Activated CD8-positive, alpha-beta memory T cell treated with anti-CD3 and anti-CD28 coated beads, Interleukin-2, amount 50 U/mL, for 48 hours (primary cell): ENCODE results near the gene APOO.
"Not testable (repeated sequence)": the region's sequence is repeated elsewhere in the genome, so short reads cannot be mapped to it uniquely, and the experiment has no call there.

Source experiments
- DNase-seq: peaks from one replicate; pipeline ENCODE4 v3.0.0-alpha.2; 2020

APOO gene

GRCh38 chrX:23901805-23902204, 5.9 kb downstream of the APOO start:
- DNase-seq, result no peak

- DNase-seq, result no peak
Measured at GRCh38 chrX:23901060-23901459, 6.7 kb downstream of the APOO start.

GRCh38 chrX:23900220-23900797, 7.4 kb downstream of the APOO start:
- DNase-seq, result no peak

- no peak for DNase-seq
Measured at GRCh38 chrX:23898412-23898959, 9.3 kb downstream of the APOO start.

GRCh38 chrX:23896981-23897380, 10.8 kb downstream of the APOO start:
- DNase-seq, result no peak

GRCh38 chrX:23896539-23896938, 11.2 kb downstream of the APOO start:
- not testable (repeated sequence) for DNase-seq

GRCh38 chrX:23894993-23895392, 12.7 kb downstream of the APOO start:
- not testable (repeated sequence) for DNase-seq

GRCh38 chrX:23890933-23891332, 16.8 kb downstream of the APOO start:
- no peak for DNase-seq

- DNase-seq, result no peak
Measured at GRCh38 chrX:23888887-23889501, 18.7 kb downstream of the APOO start.

GRCh38 chrX:23887918-23888317, 19.8 kb downstream of the APOO start:
- no peak for DNase-seq

- DNase-seq, result no peak
Measured at GRCh38 chrX:23887451-23887850, 20.3 kb downstream of the APOO start.

GRCh38 chrX:23885803-23886202, 21.9 kb downstream of the APOO start:
- DNase-seq, result no peak

- no peak for DNase-seq
Measured at GRCh38 chrX:23884427-23885024, 23.2 kb downstream of the APOO start.

GRCh38 chrX:23883737-23884354, 23.9 kb downstream of the APOO start:
- no peak for DNase-seq

GRCh38 chrX:23879380-23880090, 28.2 kb downstream of the APOO start:
- DNase-seq, result no peak

GRCh38 chrX:23871905-23872546, 35.7 kb downstream of the APOO start:
- no peak for DNase-seq

GRCh38 chrX:23870041-23870440, 37.7 kb downstream of the APOO start:
- DNase-seq, result no peak

- no peak for DNase-seq
Measured at GRCh38 chrX:23864742-23865326, 42.9 kb downstream of the APOO start.

- not testable (repeated sequence) for DNase-seq
Measured at GRCh38 chrX:23861952-23862351, 45.8 kb downstream of the APOO start.

GRCh38 chrX:23861215-23861896, 46.4 kb downstream of the APOO start:
- no peak for DNase-seq

GRCh38 chrX:23859238-23859637, 48.5 kb downstream of the APOO start:
- not testable (repeated sequence) for DNase-seq

- no peak for DNase-seq
Measured at GRCh38 chrX:23857935-23858334, 49.8 kb downstream of the APOO start.
